Caco-2 (cell line): ENCODE results near the gene EXOC1. TPM values are rescaled to one million over a fixed set of nuclear protein-coding genes. Genes with fewer than 3 reads are reported as not detected.

Experiments
- BruUV-seq: library from RNA; stranded (reverse); fragments of 400-500 nt; replicated peaks from 2 replicates; lab custom pipeline; 2021; lab: Mats Ljungman, UMichigan
- CTCF ChIA-PET: fragments of 300-600 bp; sonication (Branson Sonifier 250); formaldehyde crosslinking; loops from one replicate; lab custom pipeline; 2022; ENCODE audit warnings: antibody characterized with exemption; lab: Charles Lee
- POLR2A ChIA-PET: fragments of 300-600 bp; sonication (Branson Sonifier 250); formaldehyde crosslinking; loops from one replicate; lab custom pipeline; 2022; ENCODE audit warnings: antibody characterized with exemption; lab: Charles Lee
- DNase-seq, 2 experiments: peaks; one replicate each; pipeline versions ENCODE4 v3.0.0 to v3.0.0-alpha.2; 2020 to 2022
- H3K27me3 ChIP-seq: replicated peaks from 2 replicates; pipeline ENCODE4 v1.6.0; 2011; ENCODE audit warnings: low read length; ENCODE audit not compliant: control insufficient read depth, insufficient read depth
- H3K36me3 ChIP-seq: 2 replicates; pipeline ENCODE4 v1.5.1; 2011; ENCODE audit warnings: low read length; ENCODE audit not compliant: control insufficient read depth, insufficient read depth
- H3K4me1 ChIP-seq: fragments of 250-450 bp; sonication (Bioruptor Pico); 2 replicates; pipeline ENCODE4 v1.5.1; 2020; ENCODE audit warnings: mild to moderate bottlenecking
- H3K4me3 ChIP-seq: 2 replicates; pipeline ENCODE4 v1.5.1; 2011; ENCODE audit warnings: low read depth, mild to moderate bottlenecking, control low read depth, low read length
- H3K9me3 ChIP-seq: fragments of 250-450 bp; sonication (Bioruptor Pico); 2 replicates; pipeline ENCODE4 v1.5.1; 2020; ENCODE audit warnings: mild to moderate bottlenecking, moderate library complexity
- H3K27ac Mint-ChIP-seq: one replicate; pipeline ENCODE4 v1.8.0; 2022; ENCODE audit warnings: mixed read lengths; ENCODE audit not compliant: unreplicated experiment
- H3K27me3 Mint-ChIP-seq: one replicate; pipeline ENCODE4 v1.8.0; 2022; ENCODE audit warnings: mixed read lengths; ENCODE audit not compliant: insufficient read depth, unreplicated experiment
- H3K36me3 Mint-ChIP-seq: one replicate; pipeline ENCODE4 v1.8.0; 2022; ENCODE audit warnings: mild to moderate bottlenecking, mixed read lengths; ENCODE audit not compliant: insufficient read depth, unreplicated experiment
- H3K4me1 Mint-ChIP-seq: one replicate; pipeline ENCODE4 v1.8.0; 2022; ENCODE audit warnings: low read depth, mixed read lengths; ENCODE audit not compliant: unreplicated experiment
- H3K4me3 Mint-ChIP-seq: one replicate; pipeline ENCODE4 v1.8.0; 2022; ENCODE audit warnings: mild to moderate bottlenecking, moderate library complexity, mixed read lengths; ENCODE audit not compliant: unreplicated experiment
- H3K9me3 Mint-ChIP-seq: one replicate; pipeline ENCODE4 v1.8.0; 2022; ENCODE audit warnings: mixed read lengths; ENCODE audit not compliant: unreplicated experiment
- CTCF ChIP-seq, 2 experiments: fragments of 200-600 bp in 1 of 2; IDR thresholded peaks; 1 replicate in 1 of 2; 2 replicates in 1 of 2; pipeline versions ENCODE4 v1.5.1 to v1.8.0; 2011 to 2022; ENCODE audit warnings: antibody characterized with exemption in 1 of 2, control low read depth in 1 of 2, inconsistent platforms in 1 of 2, low read depth in 1 of 2, low read length in 1 of 2, mild to moderate bottlenecking in 1 of 2, moderate library complexity in 1 of 2; ENCODE audit not compliant: insufficient read depth in 1 of 2, severe bottlenecking in 1 of 2, unreplicated experiment in 1 of 2
- intact Hi-C: fragments of 100-400 bp; cut with micrococcal nuclease; formaldehyde crosslinking; loops from one replicate; pipeline ENCODE4 v1.10.0; 2022; ENCODE audit not compliant: unreplicated experiment
- total RNA-seq: library from RNA; stranded (reverse); gene quantifications from 2 replicates; pipeline ENCODE4 v1.2.3, GENCODE V29; 2022

Gene EXOC1
- total RNA-seq, 1 experiment from 2014 or later = 19.9 TPM

GRCh38 chr4:55884851-55885219 lies 31.4 kb downstream of the EXOC1 start:
- ChIA-PET POLR2A (no interaction called here), CTCF (no interaction called here)
- no peaks in the 10 kb centered on the region for H3K4me1 Mint-ChIP-seq
- Histone ChIP-seq H3K27me3 (no peaks in the 10 kb centered on the region), H3K36me3 (no peaks in the 10 kb centered on the region; the same call in 1 of the 2 replicates), H3K9me3 (no peaks in the 10 kb centered on the region), H3K4me3 (no peak overlapping the region), H3K4me1 (no peaks in the 10 kb centered on the region)
- no peak for TF ChIP-seq CTCF (IDR thresholded peaks at IDR 0.05; ENCODE audit: insufficient read depth in 1 of 2, low read depth in 1 of 2, low read length in 1 of 2, severe bottlenecking in 1 of 2, unreplicated experiment in 1 of 2)
- no peak for DNase-seq
- no TSS peak for BruUV-seq
- H3K27me3 Mint-ChIP-seq = no peaks in the 10 kb centered on the region
- H3K27ac Mint-ChIP-seq = no peak overlapping the region
- H3K36me3 Mint-ChIP-seq = peaks cover 8% of the 10 kb centered on the region
- intact Hi-C loops = no loop called here
- no peaks in the 10 kb centered on the region for H3K9me3 Mint-ChIP-seq
- no peak overlapping the region for H3K4me3 Mint-ChIP-seq

GRCh38 chr4:55887594-55887993 lies 34.1 kb downstream of the EXOC1 start:
- Mint-ChIP-seq H3K4me1 (no peaks in the 10 kb centered on the region), H3K9me3 (no peaks in the 10 kb centered on the region), H3K27ac (no peak overlapping the region), H3K4me3 (no peak overlapping the region), H3K27me3 (no peaks in the 10 kb centered on the region), H3K36me3 (peaks cover 5% of the 10 kb centered on the region)
- no peak overlapping the region for H3K4me3 ChIP-seq
- no TSS peak for BruUV-seq
- no peak for TF ChIP-seq CTCF (IDR thresholded peaks at IDR 0.05; ENCODE audit: insufficient read depth in 1 of 2, low read depth in 1 of 2, low read length in 1 of 2, severe bottlenecking in 1 of 2, unreplicated experiment in 1 of 2)
- ChIA-PET CTCF (no interaction called here), POLR2A (no interaction called here)
- peak in 1 of 2 experiments; percentile 5 for DNase-seq
- intact Hi-C loops = no loop called here
- H3K27me3 ChIP-seq = no peaks in the 10 kb centered on the region
- no peaks in the 10 kb centered on the region for H3K4me1 ChIP-seq
- no peaks in the 10 kb centered on the region for H3K9me3 ChIP-seq
- H3K36me3 ChIP-seq = no peaks in the 10 kb centered on the region

GRCh38 chr4:55892156-55892555 lies 38.7 kb downstream of the EXOC1 start:
- no TSS peak for BruUV-seq
- no peak overlapping the region for H3K4me3 Mint-ChIP-seq
- H3K36me3 Mint-ChIP-seq = peaks cover 15% of the 10 kb centered on the region
- no peaks in the 10 kb centered on the region for H3K4me1 Mint-ChIP-seq
- intact Hi-C loops = no loop called here
- no peaks in the 10 kb centered on the region for H3K9me3 ChIP-seq
- no peaks in the 10 kb centered on the region for H3K27me3 ChIP-seq
- no peaks in the 10 kb centered on the region for H3K9me3 Mint-ChIP-seq
- TF ChIP-seq CTCF (IDR thresholded peaks at IDR 0.05; ENCODE audit: insufficient read depth in 1 of 2, low read depth in 1 of 2, low read length in 1 of 2, severe bottlenecking in 1 of 2, unreplicated experiment in 1 of 2) = no peak
- POLR2A ChIA-PET = no interaction called here
- no peaks in the 10 kb centered on the region for H3K36me3 ChIP-seq
- H3K27me3 Mint-ChIP-seq = no peaks in the 10 kb centered on the region
- CTCF ChIA-PET = no interaction called here
- no peak for DNase-seq
- H3K27ac Mint-ChIP-seq = no peak overlapping the region
- H3K4me1 ChIP-seq = no peaks in the 10 kb centered on the region
- H3K4me3 ChIP-seq = no peak overlapping the region
